SK-N-SH (cell line): ENCODE measurements around the gene PCDHB13.
"Not testable (repeated sequence)": the region's sequence is repeated elsewhere in the genome, so short reads cannot be mapped to it uniquely, and the experiment has no call there.

Experiments
- CHD2 ChIP-seq: fragments of 150-350 bp; IDR thresholded peaks from 2 replicates; pipeline ENCODE4 v1.6.1; 2018; ENCODE audit warnings: low read length; ENCODE audit not compliant: partially characterized antibody
- CTCF ChIP-seq: fragments of 200-600 bp; sonication (generic); IDR thresholded peaks from 2 replicates; pipeline ENCODE4 v1.6.1; 2017; ENCODE audit warnings: antibody characterized with exemption, mild to moderate bottlenecking, moderate library complexity
- EP300 ChIP-seq, 2 experiments: IDR thresholded peaks; 2 replicates each; pipeline versions ENCODE4 v1.4.0 to v1.6.1; 2012; ENCODE audit warnings: borderline replicate concordance in 1 of 2, low read depth in 1 of 2, low read length in 1 of 2
- EZH2phosphoT487 ChIP-seq: fragments of 200-600 bp; sonication (generic); IDR thresholded peaks from 2 replicates; pipeline ENCODE4 v1.6.1; 2017; ENCODE audit warnings: low read depth, mixed run types, mild to moderate bottlenecking, antibody characterized with exemption, moderate library complexity, borderline replicate concordance
- GATA2 ChIP-seq: sonication (generic); formaldehyde crosslinking; IDR thresholded peaks from 2 replicates; pipeline ENCODE4 v1.5.0; 2020; ENCODE audit warnings: mild to moderate bottlenecking, missing genetic modification reagents
- MXI1 ChIP-seq: IDR thresholded peaks from 2 replicates; pipeline ENCODE4 v1.6.1; 2012; ENCODE audit warnings: mild to moderate bottlenecking, low read depth, low read length, improper control_type of control experiment
- NRF1 ChIP-seq: IDR thresholded peaks from 2 replicates; pipeline ENCODE4 v1.6.1; 2012; ENCODE audit warnings: low read depth, mild to moderate bottlenecking, low read length
- POLR2AphosphoS5 ChIP-seq: IDR thresholded peaks from 2 replicates; pipeline ENCODE4 v1.6.1; 2012; ENCODE audit warnings: low read depth, low read length
- TAF1 ChIP-seq: IDR thresholded peaks from 2 replicates; pipeline ENCODE4 v1.6.1; 2012; ENCODE audit warnings: low read depth, mild to moderate bottlenecking, low read length, moderate library complexity, borderline replicate concordance
- TEAD4 ChIP-seq: IDR thresholded peaks from 2 replicates; pipeline ENCODE4 v1.4.0; 2012; ENCODE audit warnings: mild to moderate bottlenecking, borderline replicate concordance; ENCODE audit not compliant: insufficient read depth
- USF2 ChIP-seq: fragments of 150-350 bp; IDR thresholded peaks from 2 replicates; pipeline ENCODE4 v1.6.1; 2017; ENCODE audit warnings: antibody characterized with exemption, low read length, low read depth, borderline replicate concordance
- YY1 ChIP-seq: IDR thresholded peaks from 2 replicates; pipeline ENCODE4 v1.4.0; 2012; ENCODE audit warnings: low read depth, mild to moderate bottlenecking

GRCh38 chr5:141213656-141214339 is at the start of gene PCDHB13:
- TF ChIP-seq EP300 (IDR thresholded peaks at IDR 0.05; ENCODE audit: borderline replicate concordance in 1 of 2, low read depth in 1 of 2, low read length in 1 of 2); TEAD4; POLR2AphosphoS5; GATA2 (CRISPR knock-in tag); TAF1; CHD2; MXI1; NRF1; EZH2phosphoT487; YY1; USF2: not testable (repeated sequence)
- peak; percentile 17; the same call in 1 of the 2 replicates for TF ChIP-seq CTCF
